Left lung (tissue), 10 donors: ENCODE data around the gene CLNK. TPM values are rescaled to one million over a fixed set of nuclear protein-coding genes. Genes with fewer than 3 reads are reported as not detected.

ENCODE experiments used
- ATAC-seq: fragments of 200-7000 bp; cut with Tn5 transposase; one replicate; pipeline ENCODE4 v1.9.1; 2020; ENCODE audit warnings: moderate library complexity
- DNase-seq, 4 donors: peaks; one replicate each; pipeline ENCODE4 v3.0.0-alpha.2; 2013 to 2020
- H3K27ac ChIP-seq, 2 donors: fragments of 200-600 bp; sonication (generic) in 1 of 2; one replicate each; pipeline versions ENCODE4 v1.5.0 to v1.8.0; 2020 to 2021
- H3K27me3 ChIP-seq, 2 donors: fragments of 200-600 bp; sonication (generic) in 1 of 2; one replicate each; pipeline versions ENCODE4 v1.5.0 to v1.8.0; 2020 to 2021
- H3K36me3 ChIP-seq, 2 donors: fragments of 200-600 bp; sonication (generic) in 1 of 2; one replicate each; pipeline versions ENCODE4 v1.5.0 to v1.8.0; 2020 to 2021
- H3K4me1 ChIP-seq, 2 donors: fragments of 200-600 bp; one replicate each; pipeline ENCODE4 v1.8.0; 2021
- H3K4me3 ChIP-seq, 2 donors: fragments of 200-600 bp; sonication (generic) in 1 of 2; one replicate each; pipeline versions ENCODE4 v1.5.0 to v1.8.0; 2020 to 2021; ENCODE audit warnings: mild to moderate bottlenecking in 1 of 2
- H3K9me3 ChIP-seq, 2 donors: fragments of 200-600 bp; sonication (generic) in 1 of 2; one replicate each; pipeline versions ENCODE4 v1.5.0 to v1.8.0; 2020 to 2021
- CTCF ChIP-seq, 2 donors: fragments of 200-600 bp; sonication (generic) in 1 of 2; IDR thresholded peaks; one replicate each; pipeline versions ENCODE4 v1.5.0 to v1.8.0; 2021; ENCODE audit warnings: antibody characterized with exemption in 2 of 2
- intact Hi-C, 2 donors: fragments of 100-400 bp; cut with DNase I; formaldehyde crosslinking; loops; one replicate each; pipeline versions ENCODE4 v1.11.2 to v1.14.2; 2022
- polyA plus RNA-seq, 6 donors: library from polyadenylated mRNA; unstranded; fragments of 120-200 nt; gene quantifications; one replicate each; pipeline ENCODE4 v1.2.1, GENCODE V29; 2013; ENCODE audit not compliant: insufficient read length in 6 of 6
- total RNA-seq, 2 donors: library from RNA; stranded (reverse); fragmentation: NEBNext Ultra II Directional; extraction: Animal tissue kit (Norgen Biotek cat#: 25700); gene quantifications; one replicate each; pipeline ENCODE4 v1.2.1, GENCODE V29; 2021
- donor health status: DM: no; HTN: yes; CAD: no.
- donor health status: DM: no; HTN: no; CAD: no.

Gene CLNK
- total and polyA plus RNA-seq, 8 donors = 0.13 to 0.61 (median 0.31) TPM

DNA sequence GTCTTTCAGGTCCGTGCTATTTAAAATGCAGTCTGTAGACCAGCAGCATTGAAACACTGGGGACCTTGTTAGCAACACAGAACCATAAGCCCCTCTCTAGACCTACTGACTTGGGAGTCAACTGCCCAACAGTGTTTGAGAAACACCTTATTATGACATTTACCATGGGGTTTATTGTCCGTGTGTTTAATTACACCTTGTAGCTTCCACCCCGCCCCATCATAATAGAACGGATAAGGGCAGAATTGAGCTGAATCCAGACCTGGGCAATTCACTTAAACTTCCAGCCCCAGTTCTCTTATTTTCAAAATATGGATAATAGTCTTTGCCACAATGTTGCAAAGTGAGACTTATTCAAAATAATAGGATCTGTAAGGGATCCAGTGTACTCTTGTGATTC lies 30.6 kb upstream of the CLNK start:
- no peaks in the 10 kb centered on the region for H3K36me3 ChIP-seq
- TF ChIP-seq CTCF (IDR thresholded peaks at IDR 0.05) = no peak
- intact Hi-C loops = no loop called here
- no peak overlapping the region for H3K27ac ChIP-seq
- H3K9me3 ChIP-seq = peaks cover 0 to 12% of the 10 kb centered on the region in 2 donors
- H3K4me1 ChIP-seq = no peaks in the 10 kb centered on the region
- DNase-seq (no peak), ATAC-seq (no peak)
- no peak overlapping the region for H3K4me3 ChIP-seq
- H3K27me3 ChIP-seq = no peaks in the 10 kb centered on the region

DNA sequence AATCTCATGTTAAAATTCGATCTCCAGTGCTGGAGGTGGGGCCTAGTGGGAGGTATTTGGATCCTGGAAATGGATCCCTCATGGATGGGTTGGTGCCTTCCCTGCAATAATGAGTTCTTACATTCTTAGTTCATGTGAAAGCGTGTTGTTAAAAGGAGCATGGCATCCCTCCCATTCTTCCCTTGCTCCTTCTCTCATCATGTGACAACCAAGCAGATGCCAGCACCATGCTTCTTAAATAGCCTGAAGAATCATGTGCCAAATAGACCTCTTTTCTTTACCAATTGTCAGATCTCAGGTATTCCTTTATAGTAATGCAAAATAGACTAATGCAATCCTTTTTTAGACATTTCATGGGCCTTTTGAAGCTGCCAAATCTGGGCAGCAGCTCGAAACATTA lies 29.0 kb upstream of the CLNK start:
- H3K4me1 ChIP-seq = no peaks in the 10 kb centered on the region
- TF ChIP-seq CTCF (IDR thresholded peaks at IDR 0.05) = no peak
- H3K4me3 ChIP-seq = no peak overlapping the region
- ATAC-seq (no peak), DNase-seq (no peak)
- no peaks in the 10 kb centered on the region for H3K36me3 ChIP-seq
- intact Hi-C loops = no loop called here
- H3K27me3 ChIP-seq = no peaks in the 10 kb centered on the region
- no peak overlapping the region for H3K27ac ChIP-seq
- H3K9me3 ChIP-seq = peaks cover 0 to 12% of the 10 kb centered on the region in 2 donors

GRCh38 chr4:10706236-10706635 lies 21.7 kb upstream of the CLNK start:
- H3K36me3 ChIP-seq = no peaks in the 10 kb centered on the region
- DNase-seq (no peak), ATAC-seq (no peak)
- H3K4me3 ChIP-seq = no peak overlapping the region
- H3K27ac ChIP-seq = no peak overlapping the region
- no peaks in the 10 kb centered on the region for H3K9me3 ChIP-seq
- no peaks in the 10 kb centered on the region for H3K4me1 ChIP-seq
- TF ChIP-seq CTCF (IDR thresholded peaks at IDR 0.05) = no peak
- intact Hi-C loops = no loop called here
- no peaks in the 10 kb centered on the region for H3K27me3 ChIP-seq

DNA sequence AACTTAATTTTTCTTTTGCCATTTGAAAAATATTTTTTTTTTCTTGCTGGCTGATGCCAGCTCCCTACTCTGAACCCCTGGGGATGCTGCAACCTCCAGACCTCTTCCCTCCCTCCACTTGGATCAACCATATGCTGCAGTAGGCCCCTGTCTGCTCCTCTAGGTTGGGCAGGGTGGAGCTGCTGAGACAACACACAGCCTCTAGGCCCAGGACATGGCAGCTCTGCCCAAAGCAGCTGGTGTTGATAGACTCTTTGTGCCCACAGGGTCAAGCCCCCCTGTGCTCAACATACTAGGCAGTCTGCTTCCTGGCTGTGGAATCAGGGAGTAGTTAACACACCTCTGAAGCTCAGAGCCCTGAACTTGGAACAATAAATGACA lies 19.9 kb upstream of the CLNK start:
- Histone ChIP-seq H3K36me3 (no peaks in the 10 kb centered on the region), H3K4me3 (no peak overlapping the region), H3K4me1 (no peaks in the 10 kb centered on the region), H3K27me3 (no peaks in the 10 kb centered on the region), H3K9me3 (no peaks in the 10 kb centered on the region), H3K27ac (no peak overlapping the region)
- ATAC-seq = no peak
- intact Hi-C loops = no loop called here
- no peak for DNase-seq
- no peak for TF ChIP-seq CTCF (IDR thresholded peaks at IDR 0.05)

GRCh38 chr4:10703766-10704429 lies 19.3 kb upstream of the CLNK start:
- TF ChIP-seq CTCF (IDR thresholded peaks at IDR 0.05) = no peak
- intact Hi-C loops = no loop called here
- DNase-seq = no peak

More at GRCh38 chr4:10703766-10704429, 19.3 kb upstream of the CLNK start:
- H3K27me3 ChIP-seq = no peaks in the 10 kb centered on the region
- H3K4me3 ChIP-seq = no peak overlapping the region
- no peak for ATAC-seq
- no peak overlapping the region for H3K27ac ChIP-seq
- no peaks in the 10 kb centered on the region for H3K36me3 ChIP-seq
- H3K9me3 ChIP-seq = no peaks in the 10 kb centered on the region
- no peaks in the 10 kb centered on the region for H3K4me1 ChIP-seq
